GM12892 (cell line): ENCODE measurements around the gene G6PC1.
"Not testable (repeated sequence)": the region's sequence is repeated elsewhere in the genome, so short reads cannot be mapped to it uniquely, and the experiment has no call there.

Experiments
- DNase-seq: peaks from one replicate; pipeline ENCODE4 v3.0.0; 2011; ENCODE audit not compliant: insufficient read length
- FAIRE-seq: peaks from 2 replicates; lab custom pipeline; 2011; peaks lifted over from hg19 to GRCh38; lab: Jason Lieb, UNC
- POLR2A ChIP-seq: IDR thresholded peaks from 2 replicates; pipeline ENCODE4 v1.6.1; 2011; ENCODE audit warnings: low read depth, low read length, control low read depth
- POLR2AphosphoS5 ChIP-seq: IDR thresholded peaks from 2 replicates; pipeline ENCODE4 v1.6.1; 2011; ENCODE audit warnings: low read depth, low read length, control low read depth
- TAF1 ChIP-seq: IDR thresholded peaks from 2 replicates; pipeline ENCODE4 v1.6.1; 2011; ENCODE audit warnings: low read depth, mild to moderate bottlenecking, control low read depth, low read length, borderline replicate concordance

The G6PC1 gene

GRCh38 chr17:42895185-42895555, 5.4 kb upstream of the G6PC1 start:
- TF ChIP-seq TAF1 (no peak), POLR2AphosphoS5 (no peak), POLR2A (no peak)
- no peak for FAIRE-seq
- DNase-seq, result no peak

- FAIRE-seq (no peak), DNase-seq (no peak)
- no peak for TF ChIP-seq POLR2AphosphoS5
Measured at GRCh38 chr17:42898147-42898811, 2.3 kb upstream of the G6PC1 start.

- not testable (repeated sequence) for DNase-seq, FAIRE-seq
Measured at GRCh38 chr17:42899981-42900380, 618 bp upstream of the G6PC1 start.

GRCh38 chr17:42901535-42902229, 1.1 kb downstream of the G6PC1 start:
- DNase-seq (no peak), FAIRE-seq (no peak)
- no peak for TF ChIP-seq POLR2AphosphoS5
- TF ChIP-seq POLR2A, result no peak
- TF ChIP-seq TAF1, result no peak

GRCh38 chr17:42904110-42904469, 3.5 kb downstream of the G6PC1 start:
- no peak for DNase-seq
- FAIRE-seq, result no peak
- no peak for TF ChIP-seq TAF1
- no peak for TF ChIP-seq POLR2AphosphoS5
- TF ChIP-seq POLR2A, result no peak

- TF ChIP-seq TAF1 (no peak), POLR2A (no peak), POLR2AphosphoS5 (no peak)
- FAIRE-seq (no peak), DNase-seq (no peak)
Measured at GRCh38 chr17:42906772-42907446, 6.3 kb downstream of the G6PC1 start.

- DNase-seq (no peak), FAIRE-seq (no peak)
- no peak for TF ChIP-seq POLR2A
- TF ChIP-seq POLR2AphosphoS5, result no peak
- TF ChIP-seq TAF1, result no peak
Measured at GRCh38 chr17:42908872-42909700, 8.5 kb downstream of the G6PC1 start.

GRCh38 chr17:42913522-42913921, 12.9 kb downstream of the G6PC1 start:
- no peak for TF ChIP-seq TAF1
- TF ChIP-seq POLR2AphosphoS5, result no peak
- TF ChIP-seq POLR2A, result no peak
- DNase-seq, result no peak
- FAIRE-seq, result no peak

GRCh38 chr17:42913981-42914617, 13.5 kb downstream of the G6PC1 start:
- no peak for DNase-seq
- TF ChIP-seq POLR2A (no peak), TAF1 (no peak), POLR2AphosphoS5 (no peak)
- peak; percentile 51 for FAIRE-seq

GRCh38 chr17:42915288-42915687, 14.7 kb downstream of the G6PC1 start:
- not testable (repeated sequence) for FAIRE-seq, DNase-seq

- not testable (repeated sequence) for FAIRE-seq
Measured at GRCh38 chr17:42916388-42917235, 16.0 kb downstream of the G6PC1 start.

More at GRCh38 chr17:42916388-42917235, 16.0 kb downstream of the G6PC1 start:
- DNase-seq, result not testable (repeated sequence)
